ENCODE measurements around the gene ARHGEF7.

Gene ARHGEF7

GRCh38 chr13:111120913-111121312 is 5.8 kb downstream of the ARHGEF7 start:
- TF ChIP-seq CTCF (IDR thresholded peaks at IDR 0.05; ENCODE audit: extremely low read depth, insufficient read depth, missing control alignments) = no peak
- DNase-seq (ENCODE audit: low spot score) = no peak
- in situ Hi-C loops (cut with MboI; ENCODE audit: low pct_unique_long_range_greater_than_20kb, low sequenced_read_pairs, unreplicated experiment) = no loop called here

- no peak for DNase-seq (ENCODE audit: low spot score)
- in situ Hi-C loops (cut with MboI; ENCODE audit: low pct_unique_long_range_greater_than_20kb, low sequenced_read_pairs, unreplicated experiment) = no loop called here
- no peak for TF ChIP-seq CTCF (IDR thresholded peaks at IDR 0.05; ENCODE audit: extremely low read depth, insufficient read depth, missing control alignments)
Observed at GRCh38 chr13:111121506-111121905, 6.4 kb downstream of the ARHGEF7 start.

- DNase-seq (ENCODE audit: low spot score) = no peak
- no peak for TF ChIP-seq CTCF (IDR thresholded peaks at IDR 0.05; ENCODE audit: extremely low read depth, insufficient read depth, missing control alignments)
- in situ Hi-C loops (cut with MboI; ENCODE audit: low pct_unique_long_range_greater_than_20kb, low sequenced_read_pairs, unreplicated experiment) = no loop called here
Observed at GRCh38 chr13:111122056-111122455, 6.9 kb downstream of the ARHGEF7 start.

- TF ChIP-seq CTCF (IDR thresholded peaks at IDR 0.05; ENCODE audit: extremely low read depth, insufficient read depth, missing control alignments) = no peak
- in situ Hi-C loops (cut with MboI; ENCODE audit: low pct_unique_long_range_greater_than_20kb, low sequenced_read_pairs, unreplicated experiment) = no loop called here
- no peak for DNase-seq (ENCODE audit: low spot score)
Observed at GRCh38 chr13:111122631-111123030, 7.5 kb downstream of the ARHGEF7 start.

GRCh38 chr13:111123221-111123620 is 8.1 kb downstream of the ARHGEF7 start:
- TF ChIP-seq CTCF (IDR thresholded peaks at IDR 0.05; ENCODE audit: extremely low read depth, insufficient read depth, missing control alignments) = no peak
- in situ Hi-C loops (cut with MboI; ENCODE audit: low pct_unique_long_range_greater_than_20kb, low sequenced_read_pairs, unreplicated experiment) = no loop called here
- no peak for DNase-seq (ENCODE audit: low spot score)

GRCh38 chr13:111123649-111124048 is 8.5 kb downstream of the ARHGEF7 start:
- no peak for TF ChIP-seq CTCF (IDR thresholded peaks at IDR 0.05; ENCODE audit: extremely low read depth, insufficient read depth, missing control alignments)
- in situ Hi-C loops (cut with MboI; ENCODE audit: low pct_unique_long_range_greater_than_20kb, low sequenced_read_pairs, unreplicated experiment) = no loop called here
- no peak for DNase-seq (ENCODE audit: low spot score)

GRCh38 chr13:111126509-111126908 is 11.4 kb downstream of the ARHGEF7 start:
- no peak for TF ChIP-seq CTCF (IDR thresholded peaks at IDR 0.05; ENCODE audit: extremely low read depth, insufficient read depth, missing control alignments)
- DNase-seq (ENCODE audit: low spot score) = no peak
- in situ Hi-C loops (cut with MboI; ENCODE audit: low pct_unique_long_range_greater_than_20kb, low sequenced_read_pairs, unreplicated experiment) = no loop called here
